Measurements from ENCODE around the gene ADAM21. TPM values are rescaled to one million over a fixed set of nuclear protein-coding genes. Genes with fewer than 3 reads are reported as not detected.

ADAM21 gene
- total and polyA plus RNA-seq, 2 donors (not counting 1 experiment from before 2014, with no cell fraction given): not detected

GRCh38 chr14:70442750-70443149 is 9.2 kb upstream of the ADAM21 start:
- H4K20me1 ChIP-seq (ENCODE audit: control insufficient read depth, insufficient read depth, low read length, poor library complexity, severe bottlenecking): no peaks in the 10 kb centered on the region
- Mint-ChIP-seq H3K4me3 (no peak overlapping the region), H3K27me3 (no peaks in the 10 kb centered on the region), H3K4me1 (no peaks in the 10 kb centered on the region), H3K27ac (no peak overlapping the region), H3K9me3 (ENCODE audit: insufficient read depth) (peaks cover 12% of the 10 kb centered on the region)
- TF ChIP-seq CTCF (IDR thresholded peaks at IDR 0.05): no peak
- no peak for TF ChIP-seq EZH2 (IDR thresholded peaks at IDR 0.05; ENCODE audit: borderline replicate concordance, insufficient read depth, low read depth, low read length, poor library complexity, severe bottlenecking)
- CTCF ChIA-PET: no interaction called here
- H3K4me1 ChIP-seq (ENCODE audit: control insufficient read depth in 2 of 2, insufficient read depth in 2 of 2, low read length in 2 of 2): no peaks in the 10 kb centered on the region
- H3K9me3 ChIP-seq (ENCODE audit: control extremely low read depth in 1 of 3, control insufficient read depth in 2 of 3, insufficient read depth in 1 of 3, low read length in 2 of 3): peaks cover 6 to 42% (median 34%) of the 10 kb centered on the region in 3 donors
- ATAC-seq (ENCODE audit: low read depth) (no peak), DNase-seq (no peak)
- H3K36me3 ChIP-seq (replicated peaks in 1 of 2; ENCODE audit: control extremely low read depth in 1 of 2, control insufficient read depth in 1 of 2, extremely low read depth in 1 of 2, insufficient read depth in 2 of 2, low read length in 1 of 2): no peaks in the 10 kb centered on the region
- WGBS (ENCODE audit: insufficient coverage): 100% methylated on average over 1 of the region's 4 CpGs
- no peak overlapping the region for H3K27ac ChIP-seq (ENCODE audit: low read length in 2 of 2)
- POLR2A ChIA-PET: no interaction called here
- intact Hi-C loops (cut with micrococcal nuclease): no loop called here
- no peak overlapping the region for H3K9ac ChIP-seq (ENCODE audit: low read length)
- no peaks in the 10 kb centered on the region for H3K79me2 ChIP-seq (ENCODE audit: control insufficient read depth, insufficient read depth, low read length)
- H3K4me3 ChIP-seq (ENCODE audit: control extremely low read depth in 1 of 5, extremely low read depth in 1 of 5, insufficient read depth in 1 of 5, low read depth in 2 of 5, low read length in 4 of 5): no peak overlapping the region
- H3K4me2 ChIP-seq (replicated peaks; ENCODE audit: low read depth, low read length, poor library complexity, severe bottlenecking): no peak overlapping the region
- H3K27me3 ChIP-seq (replicated peaks in 1 of 4; ENCODE audit: control extremely low read depth in 1 of 4, control insufficient read depth in 3 of 4, insufficient read depth in 4 of 4, low read length in 3 of 4): peaks cover 0 to 4% (median under 1%) of the 10 kb centered on the region in 4 experiments
- no peak overlapping the region for H2AFZ ChIP-seq (ENCODE audit: insufficient read depth, low read depth, low read length, poor library complexity, severe bottlenecking)

DNA sequence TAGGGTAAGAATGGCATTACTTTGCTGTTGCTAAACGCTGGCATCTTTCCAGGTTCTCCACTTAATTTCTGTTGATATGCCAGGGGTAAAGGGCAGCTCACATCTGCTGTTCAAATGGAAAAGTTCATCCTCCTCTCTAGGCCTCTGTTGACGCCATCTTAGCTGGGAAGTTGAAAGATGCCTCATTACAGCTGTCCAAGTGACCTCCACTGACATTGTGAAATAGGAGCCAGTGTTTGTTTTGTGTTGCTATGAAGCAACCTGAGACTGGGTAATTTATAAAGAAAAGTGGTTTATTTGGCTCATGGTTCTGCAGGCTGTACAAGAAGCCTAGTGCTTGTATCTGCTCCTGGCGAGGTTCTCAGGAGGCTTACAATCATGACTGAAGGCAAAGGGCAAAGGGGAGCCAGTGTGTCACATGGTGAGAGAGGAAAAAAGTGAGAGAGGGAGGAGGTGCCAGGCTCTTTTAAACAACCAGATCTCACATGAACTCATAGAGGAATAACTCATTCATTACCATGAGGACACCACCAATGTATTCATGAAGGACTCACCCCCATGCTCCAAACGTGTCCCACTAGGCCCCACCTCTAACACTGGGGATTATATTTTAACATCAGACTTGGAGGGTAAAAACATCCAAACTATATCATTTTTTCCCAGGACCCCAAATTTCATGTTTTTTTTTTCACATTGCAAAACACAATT is 3.2 kb upstream of the ADAM21 start:
- Histone ChIP-seq H3K4me1 (ENCODE audit: control insufficient read depth in 2 of 2, insufficient read depth in 2 of 2, low read length in 2 of 2) (no peaks in the 10 kb centered on the region), H3K79me2 (ENCODE audit: control insufficient read depth, insufficient read depth, low read length) (no peaks in the 10 kb centered on the region), H3K9me3 (ENCODE audit: control extremely low read depth in 1 of 3, control insufficient read depth in 2 of 3, insufficient read depth in 1 of 3, low read length in 2 of 3) (peaks cover 1 to 10% (median 10%) of the 10 kb centered on the region in 3 donors), H3K4me3 (ENCODE audit: control extremely low read depth in 1 of 5, extremely low read depth in 1 of 5, insufficient read depth in 1 of 5, low read depth in 2 of 5, low read length in 4 of 5) (no peak overlapping the region), H2AFZ (ENCODE audit: insufficient read depth, low read depth, low read length, poor library complexity, severe bottlenecking) (no peak overlapping the region), H4K20me1 (ENCODE audit: control insufficient read depth, insufficient read depth, low read length, poor library complexity, severe bottlenecking) (no peaks in the 10 kb centered on the region), H3K9ac (ENCODE audit: low read length) (no peak overlapping the region), H3K27ac (ENCODE audit: low read length in 2 of 2) (no peak overlapping the region), H3K36me3 (replicated peaks in 1 of 2; ENCODE audit: control extremely low read depth in 1 of 2, control insufficient read depth in 1 of 2, extremely low read depth in 1 of 2, insufficient read depth in 2 of 2, low read length in 1 of 2) (no peaks in the 10 kb centered on the region), H3K27me3 (replicated peaks in 1 of 4; ENCODE audit: control extremely low read depth in 1 of 4, control insufficient read depth in 3 of 4, insufficient read depth in 4 of 4, low read length in 3 of 4) (no peaks in the 10 kb centered on the region), H3K4me2 (replicated peaks; ENCODE audit: low read depth, low read length, poor library complexity, severe bottlenecking) (no peak overlapping the region)
- ChIA-PET POLR2A (no interaction called here), CTCF (no interaction called here)
- Mint-ChIP-seq H3K27me3 (peaks cover 4% of the 10 kb centered on the region), H3K4me3 (no peak overlapping the region), H3K9me3 (ENCODE audit: insufficient read depth) (peaks cover 2% of the 10 kb centered on the region), H3K27ac (no peak overlapping the region), H3K4me1 (no peaks in the 10 kb centered on the region)
- DNase-seq (no peak), ATAC-seq (ENCODE audit: low read depth) (no peak)
- 100% methylated on average over 1 of the region's 4 CpGs for WGBS (ENCODE audit: insufficient coverage)
- TF ChIP-seq EZH2 (IDR thresholded peaks at IDR 0.05; ENCODE audit: borderline replicate concordance, insufficient read depth, low read depth, low read length, poor library complexity, severe bottlenecking) (no peak), CTCF (IDR thresholded peaks at IDR 0.05) (no peak)
- intact Hi-C loops (cut with micrococcal nuclease): no loop called here
